NCI-H1105 treated with DMSO at 0.1 percent for 48 hours (cell line): ENCODE measurements around the gene DBNL.

ENCODE experiments used
- DNase-seq: peaks from one replicate; lab custom pipeline; 2025; lab: John Stamatoyannopoulos, UW

Gene DBNL

DNA sequence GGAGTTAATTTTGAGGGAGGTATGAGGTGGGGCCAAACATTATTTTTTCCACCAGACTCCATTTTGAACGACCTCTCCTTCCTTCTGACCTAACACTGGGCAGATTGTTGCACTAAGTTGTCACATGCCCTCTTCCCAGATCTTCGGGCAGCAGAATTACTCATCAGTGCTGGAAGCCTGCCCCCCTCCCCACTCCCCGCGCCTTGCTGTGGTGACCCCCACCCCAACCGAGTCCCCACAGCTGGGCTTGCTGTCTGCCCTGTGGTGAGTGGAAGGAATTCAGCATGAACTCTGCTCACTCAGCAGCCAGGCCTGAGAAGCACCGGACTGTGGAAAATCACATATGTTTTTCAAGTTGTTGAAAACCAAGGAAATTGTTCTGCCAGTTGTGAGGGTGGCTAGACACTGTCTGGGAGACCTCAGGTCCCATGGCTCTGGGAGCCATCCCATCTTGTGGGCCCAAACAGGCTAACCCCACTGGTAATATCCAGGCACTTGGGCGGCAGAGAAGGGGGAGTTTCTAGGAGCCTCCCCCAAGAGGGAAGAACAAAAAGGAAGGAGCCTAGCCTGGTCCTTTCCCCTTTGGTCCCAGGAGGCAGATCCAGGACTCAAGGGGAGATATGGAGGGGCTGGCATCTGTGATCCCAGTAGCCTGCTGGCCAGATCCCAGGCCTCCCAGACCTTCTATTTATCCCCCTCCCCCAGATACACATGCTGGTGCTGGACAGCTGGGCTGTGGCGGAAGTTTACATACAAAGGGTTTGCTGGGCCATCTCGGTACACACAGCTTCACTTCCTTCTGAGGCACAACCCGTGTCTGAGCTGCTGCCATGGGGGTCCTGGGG, 56.2 kb downstream of the DBNL start:
- no peak for DNase-seq

- DNase-seq, result no peak
Measured at GRCh38 chr7:44101303-44101965, 56.9 kb downstream of the DBNL start.

DNA sequence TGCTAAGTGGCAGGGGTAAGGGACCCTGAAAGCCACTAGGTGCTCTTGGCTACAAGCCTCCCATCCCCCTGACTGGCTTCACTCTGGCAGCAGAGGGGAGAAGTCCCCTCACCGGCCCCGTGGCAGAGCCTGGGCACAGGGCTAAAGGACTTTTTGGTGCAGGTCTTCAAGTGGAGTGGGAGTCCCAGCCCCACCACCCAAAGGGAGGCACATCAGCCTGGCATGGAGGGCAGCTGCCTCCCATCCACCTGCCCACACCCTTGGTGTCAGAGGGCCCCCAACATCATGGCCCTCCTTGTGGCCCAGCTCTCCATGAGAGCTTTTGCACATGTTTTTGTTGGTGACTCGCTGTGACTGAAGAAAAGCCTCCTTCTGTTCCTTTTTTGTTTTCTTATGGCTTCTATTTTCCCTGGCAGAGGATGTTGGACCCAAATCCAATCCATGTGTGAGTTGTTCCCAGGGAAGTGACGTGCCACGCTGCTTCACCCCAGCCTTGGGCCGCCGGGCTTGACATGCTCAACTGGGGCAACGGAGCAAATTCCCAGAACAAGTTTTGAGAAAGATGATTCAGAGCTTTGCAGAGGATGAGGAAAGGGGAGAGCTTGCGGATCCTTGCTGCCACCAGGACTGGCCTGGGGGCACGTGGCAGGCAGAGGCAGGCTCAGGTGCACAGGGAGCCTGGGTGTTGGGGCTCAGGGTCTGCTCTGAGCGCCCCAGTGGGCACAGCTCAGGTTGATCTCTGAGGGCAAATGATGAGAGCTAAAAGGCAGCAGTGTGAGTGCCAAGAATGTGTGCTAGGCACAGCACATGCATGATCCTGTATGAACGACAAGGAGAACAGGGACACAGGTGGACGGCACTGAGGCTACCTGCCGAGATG, 57.7 kb downstream of the DBNL start:
- DNase-seq, result no peak

- no peak for DNase-seq
Measured at GRCh38 chr7:44102846-44103565, 58.5 kb downstream of the DBNL start.

- DNase-seq, result no peak
Measured at GRCh38 chr7:44103566-44103922, 59.0 kb downstream of the DBNL start.

GRCh38 chr7:44103923-44104859, 59.7 kb downstream of the DBNL start, which contains the start of gene AEBP1:
Gene AEBP1, plus strand, starts transcription at chr7:44104345. Its CDS starts 321 bp downstream, at chr7:44104666.
- DNase-seq, result no peak

GRCh38 chr7:44104860-44105771, 60.6 kb downstream of the DBNL start:
- no peak for DNase-seq

- DNase-seq, result no peak
Measured at GRCh38 chr7:44105832-44106231, 61.3 kb downstream of the DBNL start.

DNA sequence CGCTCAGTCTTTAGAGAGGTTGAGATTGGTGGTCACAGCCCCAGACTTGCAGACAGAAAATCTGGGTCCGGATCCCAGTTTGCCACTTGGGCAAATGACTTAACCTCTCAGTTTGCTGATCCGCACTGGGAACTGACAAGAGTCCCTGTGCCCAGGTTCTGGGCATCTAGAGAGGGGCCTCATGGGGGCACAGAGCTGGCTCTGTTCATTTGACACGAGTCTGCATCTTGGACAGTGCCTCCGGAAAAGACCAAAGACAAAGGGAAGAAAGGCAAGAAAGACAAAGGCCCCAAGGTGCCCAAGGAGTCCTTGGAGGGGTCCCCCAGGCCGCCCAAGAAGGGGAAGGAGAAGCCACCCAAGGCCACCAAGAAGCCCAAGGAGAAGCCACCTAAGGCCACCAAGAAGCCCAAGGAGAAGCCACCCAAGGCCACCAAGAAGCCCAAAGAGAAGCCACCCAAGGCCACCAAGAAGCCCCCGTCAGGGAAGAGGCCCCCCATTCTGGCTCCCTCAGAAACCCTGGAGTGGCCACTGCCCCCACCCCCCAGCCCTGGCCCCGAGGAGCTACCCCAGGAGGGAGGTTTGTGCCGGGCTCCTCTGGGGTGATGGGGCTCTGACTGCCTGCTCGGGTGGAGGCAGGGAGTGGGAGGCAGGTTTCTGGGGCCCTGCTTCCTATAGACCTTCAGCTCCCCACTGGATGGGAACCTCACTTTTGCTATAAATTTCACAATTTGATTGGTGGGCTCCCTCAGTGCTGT, 62.0 kb downstream of the DBNL start:
- DNase-seq, result no peak

DNA sequence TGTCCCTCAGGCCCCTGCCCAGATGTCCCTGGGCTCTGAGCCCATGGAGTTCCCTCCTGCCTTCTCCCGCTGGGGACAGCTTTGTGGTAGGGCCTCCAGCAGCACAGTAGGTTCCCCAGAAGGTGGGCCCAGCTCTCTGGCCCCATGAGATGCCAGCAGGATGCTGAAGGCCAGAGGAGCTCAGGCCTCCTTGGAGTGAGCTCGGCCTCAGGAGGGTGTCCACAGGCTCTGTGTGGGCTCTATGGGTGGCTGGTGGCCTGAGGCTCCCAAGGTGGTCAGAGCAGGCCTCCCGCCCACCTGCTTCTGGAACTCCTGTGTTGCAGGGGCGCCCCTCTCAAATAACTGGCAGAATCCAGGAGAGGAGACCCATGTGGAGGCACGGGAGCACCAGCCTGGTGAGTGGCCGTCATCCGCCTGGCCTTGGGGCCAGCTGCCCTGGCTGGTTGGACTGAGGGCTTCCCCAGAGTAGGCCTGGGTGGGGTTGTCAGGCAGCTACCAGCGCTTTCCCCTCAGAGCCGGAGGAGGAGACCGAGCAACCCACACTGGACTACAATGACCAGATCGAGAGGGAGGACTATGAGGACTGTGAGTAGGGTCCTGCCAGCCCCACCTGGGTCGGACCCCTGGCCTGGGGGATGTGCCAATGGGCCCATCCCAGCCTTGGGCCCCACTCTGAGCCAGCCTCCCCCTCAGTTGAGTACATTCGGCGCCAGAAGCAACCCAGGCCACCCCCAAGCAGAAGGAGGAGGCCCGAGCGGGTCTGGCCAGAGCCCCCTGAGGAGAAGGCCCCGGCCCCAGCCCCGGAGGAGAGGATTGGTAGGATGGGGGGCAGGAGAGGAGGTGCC, 62.8 kb downstream of the DBNL start:
- no peak for DNase-seq

DNA sequence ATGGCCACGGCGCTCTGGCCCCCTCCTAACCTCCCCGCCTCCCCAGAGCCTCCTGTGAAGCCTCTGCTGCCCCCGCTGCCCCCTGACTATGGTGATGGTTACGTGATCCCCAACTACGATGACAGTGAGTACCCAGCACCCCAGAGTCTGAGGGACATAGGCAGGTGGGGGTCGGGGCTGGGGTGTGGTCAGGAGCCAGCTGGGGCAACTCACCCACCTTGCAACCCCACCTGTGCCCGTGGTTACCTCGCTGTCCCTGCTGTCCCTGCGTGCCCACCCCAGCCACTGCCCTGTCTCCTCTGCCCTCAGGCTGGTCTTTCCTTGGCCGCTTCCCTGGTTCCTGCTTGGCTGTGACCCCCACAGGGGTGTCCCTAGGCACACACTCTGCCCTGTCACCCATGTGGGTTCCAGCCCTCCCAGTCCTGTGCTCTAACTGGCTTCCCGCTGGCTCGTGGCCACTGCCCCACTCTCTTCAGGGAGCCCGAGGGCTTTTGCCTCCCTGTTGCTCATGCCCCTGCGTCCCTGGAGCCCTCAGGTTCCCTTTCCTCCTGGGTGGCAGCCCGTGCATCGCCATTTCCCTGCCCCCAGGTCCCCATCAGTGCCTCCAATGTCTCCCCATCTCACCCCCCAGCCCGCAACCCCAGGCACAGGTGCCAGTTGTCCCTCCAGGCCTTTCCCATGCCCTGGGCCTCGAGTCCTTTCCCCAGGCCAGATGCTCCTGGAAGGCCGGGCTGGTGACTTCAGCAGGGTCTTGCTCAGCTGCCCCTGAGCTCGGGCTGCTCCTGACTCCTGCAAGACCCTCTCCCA, 63.7 kb downstream of the DBNL start:
- no peak for DNase-seq

GRCh38 chr7:44108768-44109750, 64.6 kb downstream of the DBNL start:
- no peak for DNase-seq

DNA sequence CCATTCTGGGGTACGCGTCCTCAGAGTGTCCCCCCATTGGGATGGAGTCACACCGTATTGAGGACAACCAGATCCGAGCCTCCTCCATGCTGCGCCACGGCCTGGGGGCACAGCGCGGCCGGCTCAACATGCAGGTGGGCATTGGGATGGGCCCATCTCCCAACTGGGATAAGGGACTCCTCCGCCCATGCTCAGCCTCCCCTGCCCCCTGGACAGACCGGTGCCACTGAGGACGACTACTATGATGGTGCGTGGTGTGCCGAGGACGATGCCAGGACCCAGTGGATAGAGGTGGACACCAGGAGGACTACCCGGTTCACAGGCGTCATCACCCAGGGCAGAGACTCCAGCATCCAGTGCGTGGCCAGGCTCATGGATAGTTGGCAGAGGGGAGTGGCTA, 65.5 kb downstream of the DBNL start:
- no peak for DNase-seq

DNA sequence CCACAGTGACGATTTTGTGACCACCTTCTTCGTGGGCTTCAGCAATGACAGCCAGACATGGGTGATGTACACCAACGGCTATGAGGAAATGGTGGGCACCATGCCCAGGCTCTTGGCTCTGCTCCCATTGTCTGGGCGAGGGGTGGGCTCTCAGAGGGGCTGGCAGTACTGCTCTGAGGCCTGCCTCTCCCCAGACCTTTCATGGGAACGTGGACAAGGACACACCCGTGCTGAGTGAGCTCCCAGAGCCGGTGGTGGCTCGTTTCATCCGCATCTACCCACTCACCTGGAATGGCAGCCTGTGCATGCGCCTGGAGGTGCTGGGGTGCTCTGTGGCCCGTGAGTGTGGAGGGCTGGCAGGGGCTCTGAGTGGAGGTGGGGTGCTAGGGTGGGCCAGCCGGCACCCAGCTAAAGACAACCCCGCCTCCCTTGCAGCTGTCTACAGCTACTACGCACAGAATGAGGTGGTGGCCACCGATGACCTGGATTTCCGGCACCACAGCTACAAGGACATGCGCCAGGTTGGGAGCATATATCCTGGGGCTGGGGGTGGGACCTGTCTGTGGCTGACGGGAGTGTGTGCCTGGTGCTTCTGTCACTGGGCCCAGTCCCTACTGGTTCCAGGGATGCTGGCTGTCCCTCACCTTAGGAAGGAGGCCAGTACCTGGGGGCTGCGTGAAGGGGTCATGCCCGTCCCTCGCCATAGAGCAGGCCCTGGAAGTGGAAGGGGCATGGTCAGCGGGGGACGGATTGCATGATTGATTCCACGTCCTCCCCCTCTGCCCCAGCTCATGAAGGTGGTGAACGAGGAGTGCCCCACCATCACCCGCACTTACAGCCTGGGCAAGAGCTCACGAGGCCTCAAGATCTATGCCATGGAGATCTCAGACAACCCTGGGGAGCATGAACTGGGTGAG, 66.5 kb downstream of the DBNL start:
- DNase-seq, result no peak
